Muscle layer of colon (tissue), 2 donors: ENCODE results near the gene PDZD7.
"Not testable (repeated sequence)": the region's sequence is repeated elsewhere in the genome, so short reads cannot be mapped to it uniquely, and the experiment has no call there.

Experiments
- H3K27ac ChIP-seq: one replicate; pipeline ENCODE4 v1.7.0; 2013; ENCODE audit warnings: low read depth, mild to moderate bottlenecking, low read length, moderate library complexity
- H3K27me3 ChIP-seq, 2 donors: one replicate each; pipeline ENCODE4 v1.7.0; 2013; ENCODE audit warnings: low read length in 2 of 2, mild to moderate bottlenecking in 2 of 2; ENCODE audit not compliant: insufficient read depth in 2 of 2, control insufficient read depth in 1 of 2
- H3K36me3 ChIP-seq: one replicate; pipeline ENCODE4 v1.7.0; 2013; ENCODE audit warnings: mild to moderate bottlenecking, low read length; ENCODE audit not compliant: insufficient read depth
- H3K4me1 ChIP-seq: one replicate; pipeline ENCODE4 v1.7.0; 2013; ENCODE audit warnings: mild to moderate bottlenecking, low read length; ENCODE audit not compliant: insufficient read depth
- H3K4me3 ChIP-seq, 2 donors: one replicate each; pipeline ENCODE4 v1.7.0; 2013; ENCODE audit warnings: low read length in 2 of 2, low read depth in 1 of 2, mild to moderate bottlenecking in 1 of 2, moderate library complexity in 1 of 2
- H3K9ac ChIP-seq: one replicate; pipeline ENCODE4 v1.7.0; 2013; ENCODE audit warnings: low read length
- H3K9me3 ChIP-seq: one replicate; pipeline ENCODE4 v1.7.0; 2013; ENCODE audit warnings: mild to moderate bottlenecking, low read length
- donor health status: abdominal sarcoma.
- donor health status: Adenocarcinoma of cecum.

Gene PDZD7

DNA sequence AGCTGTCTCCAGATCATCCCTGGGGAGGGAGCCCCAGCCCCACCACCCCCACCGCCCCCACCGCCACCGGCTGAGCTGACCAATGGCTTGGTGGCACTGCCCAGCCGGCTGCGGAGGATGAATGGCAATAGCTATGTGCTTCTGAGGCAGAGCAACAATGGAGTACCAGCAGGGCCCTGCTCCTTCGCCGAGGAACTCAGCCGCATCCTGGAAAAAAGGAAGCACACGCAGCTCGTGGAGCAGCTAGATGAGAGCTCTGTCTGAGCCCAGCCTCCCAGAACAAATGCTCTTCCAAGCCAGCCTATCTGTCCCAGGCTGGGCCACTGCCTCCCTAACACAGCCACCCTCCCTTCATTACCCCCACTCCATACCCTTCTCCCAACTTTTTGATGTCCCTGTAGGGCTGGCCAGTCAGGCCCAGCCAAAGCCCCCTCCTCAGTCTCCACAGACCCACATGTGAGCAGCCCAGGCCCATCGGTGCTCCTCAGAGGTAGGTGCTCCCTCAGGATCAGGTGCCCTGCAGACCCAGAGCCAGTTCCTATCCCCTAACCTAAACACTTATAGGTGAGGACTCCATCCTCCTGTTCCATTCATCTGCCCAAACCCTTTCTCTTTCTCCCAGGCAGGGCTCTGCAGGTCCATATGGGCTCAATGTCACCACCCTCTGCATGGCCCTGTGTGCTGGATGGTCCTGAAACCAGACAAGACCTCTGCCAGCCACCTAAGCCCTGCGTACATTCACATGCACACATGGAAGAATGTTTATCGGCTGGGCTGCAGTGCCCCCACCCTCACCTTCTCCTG lies 46.9 kb downstream of the PDZD7 start:
- Histone ChIP-seq H3K9ac (no peak overlapping the region), H3K27ac (no peak overlapping the region), H3K4me3 (no peak overlapping the region), H3K36me3 (peaks cover 23% of the 10 kb centered on the region), H3K9me3 (no peaks in the 10 kb centered on the region), H3K27me3 (no peaks in the 10 kb centered on the region), H3K4me1 (peaks cover 28% of the 10 kb centered on the region)

DNA sequence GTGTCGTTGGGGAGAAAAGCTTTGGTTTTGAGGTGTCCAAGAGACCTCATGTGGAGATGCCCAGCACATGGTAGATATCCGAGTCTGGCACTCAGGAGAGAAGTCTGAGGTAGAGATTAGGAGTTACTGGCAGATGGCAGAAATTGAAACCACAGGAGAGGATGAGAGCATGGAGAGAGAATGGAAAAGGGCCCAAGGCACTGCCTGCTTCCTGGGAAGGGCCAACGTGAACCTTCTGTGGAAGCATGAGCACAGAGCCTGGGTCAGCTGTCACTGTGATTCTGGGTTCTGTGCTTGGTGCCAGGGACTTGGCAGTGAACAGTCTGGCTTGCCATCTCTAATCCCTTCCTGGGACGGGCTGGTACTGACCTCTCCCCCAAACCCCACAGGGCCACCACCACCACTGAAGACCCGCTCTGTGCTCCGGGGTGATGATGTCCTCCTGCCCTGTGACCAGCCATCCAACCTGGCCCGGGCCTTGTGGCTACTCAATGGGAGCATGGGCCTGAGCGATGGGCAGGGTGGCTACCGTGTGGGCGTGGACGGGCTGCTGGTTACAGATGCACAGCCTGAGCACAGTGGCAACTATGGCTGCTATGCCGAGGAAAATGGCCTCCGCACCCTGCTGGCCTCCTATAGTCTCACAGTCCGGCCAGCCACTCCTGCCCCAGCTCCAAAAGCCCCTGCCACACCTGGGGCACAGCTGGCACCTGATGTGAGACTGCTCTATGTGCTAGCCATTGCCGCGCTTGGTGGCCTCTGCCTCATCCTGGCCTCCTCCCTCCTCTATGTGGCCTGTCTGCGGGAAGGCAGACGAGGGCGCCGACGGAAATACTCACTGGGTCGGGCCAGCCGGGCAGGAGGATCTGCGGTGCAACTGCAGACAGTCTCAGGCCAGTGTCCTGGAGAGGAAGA lies 47.8 kb downstream of the PDZD7 start:
- H3K27me3 ChIP-seq, result no peaks in the 10 kb centered on the region
- no peak overlapping the region for H3K4me3 ChIP-seq
- no peak overlapping the region for H3K9ac ChIP-seq
- H3K4me1 ChIP-seq, result peaks cover 22% of the 10 kb centered on the region
- no peak overlapping the region for H3K27ac ChIP-seq
- H3K9me3 ChIP-seq, result no peaks in the 10 kb centered on the region
- peaks cover 30% of the 10 kb centered on the region for H3K36me3 ChIP-seq

DNA sequence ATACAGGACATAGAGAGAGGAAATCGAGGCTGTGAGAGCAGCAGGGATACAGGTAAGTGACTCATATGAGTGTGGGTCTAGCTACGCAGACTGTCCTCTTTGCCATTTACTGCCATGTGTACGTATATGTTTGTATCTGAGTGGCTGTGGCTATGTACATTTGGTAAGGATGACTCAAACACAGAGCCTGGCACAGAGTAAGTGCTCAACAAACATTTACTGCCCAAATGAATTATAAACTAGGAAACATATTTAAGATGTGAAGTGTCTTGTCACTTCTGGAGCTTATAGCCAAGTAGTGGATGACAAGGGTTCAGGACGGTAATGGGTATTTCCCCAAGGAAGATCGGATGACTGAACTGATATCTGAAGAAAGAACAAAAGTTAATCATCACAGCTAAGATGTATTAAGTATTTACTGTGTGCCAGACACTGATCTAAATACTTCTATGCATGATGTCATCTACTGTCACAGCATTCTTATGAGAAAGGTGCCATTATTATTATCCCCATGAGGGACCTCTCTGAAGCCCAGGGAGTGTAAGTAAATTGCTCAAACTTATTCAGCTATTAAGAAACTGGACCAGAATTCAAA lies 49.7 kb downstream of the PDZD7 start:
- Histone ChIP-seq H3K9ac (no peak overlapping the region), H3K27ac (no peak overlapping the region), H3K36me3 (peaks cover 37% of the 10 kb centered on the region), H3K9me3 (no peaks in the 10 kb centered on the region), H3K27me3 (no peaks in the 10 kb centered on the region), H3K4me1 (peaks cover 10% of the 10 kb centered on the region), H3K4me3 (no peak overlapping the region)

DNA sequence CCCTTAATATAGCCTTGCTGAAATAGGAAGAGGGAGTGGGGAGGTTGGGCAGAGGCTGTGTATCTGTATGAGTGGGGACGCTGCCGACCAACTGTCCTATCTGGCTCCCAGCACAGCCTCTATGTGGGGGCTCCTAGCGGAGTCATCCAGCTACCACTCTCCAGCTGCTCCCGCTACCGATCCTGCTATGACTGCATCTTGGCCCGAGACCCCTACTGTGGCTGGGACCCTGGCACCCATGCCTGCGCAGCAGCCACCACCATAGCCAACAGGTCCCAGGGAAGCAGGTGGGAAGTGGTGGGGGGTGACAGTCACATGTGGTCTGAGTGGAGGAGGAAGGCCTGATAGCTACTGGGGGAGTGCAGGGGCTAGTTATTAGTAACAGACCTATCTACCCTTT lies 50.2 kb downstream of the PDZD7 start:
- Histone ChIP-seq H3K9me3 (no peaks in the 10 kb centered on the region), H3K36me3 (peaks cover 33% of the 10 kb centered on the region), H3K27ac (no peak overlapping the region), H3K4me1 (peaks cover 4% of the 10 kb centered on the region), H3K27me3 (no peaks in the 10 kb centered on the region), H3K4me3 (no peak overlapping the region), H3K9ac (no peak overlapping the region)

DNA sequence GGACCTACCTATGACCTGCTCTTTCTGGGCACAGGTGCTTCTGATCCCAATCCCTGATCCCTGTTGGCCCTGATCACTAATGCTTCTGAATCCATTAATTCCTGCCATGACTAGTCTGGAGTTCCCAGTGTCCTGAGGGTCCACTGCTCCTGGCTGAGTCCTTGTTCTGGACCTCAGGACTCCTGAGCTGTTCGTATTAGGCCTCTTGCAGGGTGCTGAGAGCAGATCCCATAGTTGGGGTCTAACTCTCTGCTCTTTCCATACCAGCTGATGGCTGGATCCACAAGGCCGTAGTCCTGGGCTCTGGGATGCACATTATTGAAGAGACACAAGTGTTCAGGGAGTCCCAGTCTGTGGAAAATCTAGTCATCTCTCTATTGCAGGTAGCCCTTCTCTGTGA lies 50.6 kb downstream of the PDZD7 start:
- no peaks in the 10 kb centered on the region for H3K9me3 ChIP-seq
- H3K27me3 ChIP-seq, result no peaks in the 10 kb centered on the region
- no peak overlapping the region for H3K9ac ChIP-seq
- H3K36me3 ChIP-seq, result peaks cover 33% of the 10 kb centered on the region
- H3K4me3 ChIP-seq, result no peak overlapping the region
- peaks cover under 1% of the 10 kb centered on the region for H3K4me1 ChIP-seq
- no peak overlapping the region for H3K27ac ChIP-seq

DNA sequence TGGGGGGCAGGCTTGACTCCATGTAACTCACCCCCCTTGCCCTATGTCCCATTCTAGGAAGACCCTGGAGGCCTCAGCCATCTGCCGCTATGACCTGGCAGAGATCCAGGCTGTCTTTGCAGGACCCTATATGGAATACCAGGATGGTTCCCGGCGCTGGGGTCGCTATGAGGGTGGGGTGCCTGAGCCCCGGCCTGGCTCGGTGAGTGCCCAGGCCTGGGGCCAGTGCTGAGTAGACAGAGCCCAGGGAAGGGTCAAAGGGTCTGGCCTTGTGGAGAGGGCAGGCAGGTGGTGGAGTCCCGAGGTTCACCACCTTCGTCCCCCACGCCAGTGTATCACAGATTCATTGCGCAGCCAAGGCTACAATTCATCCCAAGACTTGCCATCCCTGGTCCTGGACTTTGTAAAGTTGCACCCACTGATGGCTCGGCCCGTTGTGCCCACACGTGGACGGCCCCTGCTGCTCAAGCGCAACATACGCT lies 51.1 kb downstream of the PDZD7 start:
- Histone ChIP-seq H3K4me1 (no peaks in the 10 kb centered on the region), H3K27me3 (no peaks in the 10 kb centered on the region), H3K9me3 (no peaks in the 10 kb centered on the region), H3K9ac (no peak overlapping the region), H3K36me3 (peaks cover 33% of the 10 kb centered on the region), H3K27ac (no peak overlapping the region), H3K4me3 (no peak overlapping the region)

DNA sequence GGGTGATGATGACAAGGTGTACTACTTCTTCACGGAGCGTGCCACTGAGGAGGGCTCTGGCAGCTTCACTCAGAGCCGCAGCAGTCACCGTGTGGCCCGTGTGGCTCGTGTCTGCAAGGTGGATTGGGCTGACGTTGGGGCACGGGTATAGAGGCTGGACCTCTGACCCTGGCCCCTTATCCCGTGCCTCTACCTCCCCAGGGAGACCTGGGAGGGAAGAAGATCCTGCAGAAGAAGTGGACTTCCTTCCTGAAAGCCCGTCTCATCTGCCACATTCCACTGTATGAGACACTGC lies 52.1 kb downstream of the PDZD7 start:
- H3K27me3 ChIP-seq, result no peaks in the 10 kb centered on the region
- H3K9me3 ChIP-seq, result no peaks in the 10 kb centered on the region
- H3K4me1 ChIP-seq, result no peaks in the 10 kb centered on the region
- H3K36me3 ChIP-seq, result peaks cover 33% of the 10 kb centered on the region
- H3K27ac ChIP-seq, result no peak overlapping the region
- no peak overlapping the region for H3K9ac ChIP-seq
- no peak overlapping the region for H3K4me3 ChIP-seq

DNA sequence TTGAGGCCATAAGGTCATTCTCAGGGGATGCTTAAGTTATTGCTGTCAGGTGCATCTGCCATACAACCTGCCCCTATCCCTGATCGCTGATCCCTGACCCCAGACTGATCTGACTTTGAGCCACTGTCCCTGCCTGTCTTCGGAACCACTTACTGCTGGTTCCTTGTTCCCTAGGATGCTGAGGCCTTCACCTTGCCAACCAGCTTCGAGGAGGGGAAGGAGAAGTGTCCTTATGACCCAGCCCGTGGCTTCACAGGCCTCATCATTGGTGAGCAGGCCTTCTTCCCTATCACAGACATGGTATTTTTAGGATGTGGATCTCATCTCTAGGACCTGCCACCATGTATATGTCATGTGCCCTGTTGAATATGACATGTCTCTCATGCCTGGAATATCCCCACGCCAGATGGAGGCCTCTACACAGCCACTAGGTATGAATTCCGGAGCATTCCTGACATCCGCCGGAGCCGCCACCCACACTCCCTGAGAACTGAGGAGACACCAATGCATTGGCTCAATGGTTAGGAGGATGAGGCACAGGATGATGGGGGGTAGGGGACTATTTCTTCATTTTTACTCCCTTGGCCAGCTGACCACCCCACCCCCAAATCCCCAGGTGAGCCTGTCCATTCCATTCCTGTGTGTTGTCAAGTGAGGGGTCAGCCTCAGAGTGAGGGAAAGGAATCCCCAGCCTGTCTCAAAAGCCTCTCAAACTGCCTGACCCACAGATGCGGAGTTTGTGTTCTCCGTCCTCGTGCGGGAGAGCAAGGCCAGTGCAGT lies 52.6 kb downstream of the PDZD7 start:
- peaks cover 33% of the 10 kb centered on the region for H3K36me3 ChIP-seq
- no peak overlapping the region for H3K27ac ChIP-seq
- no peaks in the 10 kb centered on the region for H3K9me3 ChIP-seq
- H3K4me3 ChIP-seq, result no peak overlapping the region
- H3K9ac ChIP-seq, result no peak overlapping the region
- H3K4me1 ChIP-seq, result no peaks in the 10 kb centered on the region
- no peaks in the 10 kb centered on the region for H3K27me3 ChIP-seq

DNA sequence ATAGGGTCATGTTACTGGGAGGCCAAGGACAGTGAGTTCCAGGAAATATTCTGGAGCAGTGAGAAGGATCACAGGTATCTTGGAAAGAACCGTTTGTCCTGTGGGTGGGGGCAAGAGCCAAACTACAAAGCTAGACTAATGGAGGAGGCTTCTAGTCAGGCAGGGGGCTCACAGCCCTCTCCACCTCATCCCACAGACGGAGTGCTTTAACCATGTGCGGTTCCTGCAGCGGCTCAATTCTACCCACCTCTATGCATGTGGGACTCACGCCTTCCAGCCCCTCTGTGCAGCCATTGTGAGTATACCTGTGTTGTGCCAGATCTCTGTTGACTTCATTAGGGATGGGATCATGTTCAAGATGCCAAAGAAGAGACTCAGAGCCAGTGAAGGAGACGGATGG lies 53.5 kb downstream of the PDZD7 start:
- Histone ChIP-seq H3K9me3 (no peaks in the 10 kb centered on the region), H3K27ac (no peak overlapping the region), H3K36me3 (peaks cover 33% of the 10 kb centered on the region), H3K9ac (no peak overlapping the region), H3K4me1 (no peaks in the 10 kb centered on the region), H3K27me3 (no peaks in the 10 kb centered on the region), H3K4me3 (no peak overlapping the region)

DNA sequence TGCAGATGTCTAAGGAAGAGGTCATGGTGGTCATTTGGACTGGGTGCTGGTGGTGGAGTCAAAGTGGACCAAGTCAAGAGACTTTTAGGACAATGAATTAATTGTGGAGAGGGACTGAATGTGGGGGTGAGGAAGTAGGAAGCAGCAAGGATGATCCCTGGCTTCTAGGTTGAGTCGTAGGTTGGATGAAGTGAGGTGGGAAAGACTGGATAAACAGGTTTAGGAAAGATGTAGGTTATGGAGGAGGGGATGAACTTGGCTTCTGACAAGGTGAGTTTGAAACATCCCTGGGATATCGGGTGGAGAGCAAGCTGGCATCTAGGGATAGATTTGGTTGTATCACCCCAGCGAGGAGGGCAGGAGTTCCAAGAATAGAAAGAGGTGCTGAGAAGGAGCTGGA lies 54.0 kb downstream of the PDZD7 start:
- H3K27ac ChIP-seq, result no peak overlapping the region
- no peaks in the 10 kb centered on the region for H3K9me3 ChIP-seq
- no peaks in the 10 kb centered on the region for H3K27me3 ChIP-seq
- H3K9ac ChIP-seq, result no peak overlapping the region
- no peaks in the 10 kb centered on the region for H3K4me1 ChIP-seq
- H3K4me3 ChIP-seq, result no peak overlapping the region
- H3K36me3 ChIP-seq, result peaks cover 33% of the 10 kb centered on the region

DNA sequence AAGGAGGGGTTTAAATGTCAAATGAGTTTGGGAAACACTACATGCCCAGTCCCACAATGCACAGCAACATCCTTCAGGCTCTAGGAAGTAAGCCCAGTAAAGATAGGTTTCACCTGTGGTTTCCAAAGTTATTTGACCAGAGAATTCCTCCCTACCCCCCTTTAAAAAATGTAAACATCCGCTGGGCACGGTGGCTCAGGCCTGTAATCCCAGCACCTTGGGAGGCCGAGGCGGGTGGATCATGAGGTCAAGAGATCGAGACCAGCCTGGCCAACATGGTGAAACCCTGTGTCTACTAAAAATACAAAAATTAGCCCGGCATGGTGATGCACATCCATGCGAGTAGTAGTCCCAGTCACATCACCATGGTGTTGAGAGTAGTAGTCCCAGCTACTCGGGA lies 55.5 kb downstream of the PDZD7 start:
- H3K27me3 ChIP-seq, H3K27ac ChIP-seq, H3K4me3 ChIP-seq, H3K9ac ChIP-seq, H3K4me1 ChIP-seq, H3K9me3 ChIP-seq: not testable (repeated sequence)
- H3K36me3 ChIP-seq, result peaks cover 23% of the 10 kb centered on the region
